Measurements from ENCODE around the gene TSEN15. TPM values are rescaled to one million over a fixed set of nuclear protein-coding genes. Genes with fewer than 3 reads are reported as not detected.

Gene TSEN15
- total and polyA plus RNA-seq, 2 donors from 2014 or later = 24.7 to 25.6 TPM

GRCh38 chr1:184016169-184016568, 35.4 kb upstream of the TSEN15 start:
- Histone ChIP-seq H3K4me1 (ENCODE audit: control insufficient read depth in 2 of 3, insufficient read depth in 2 of 3, low read depth in 1 of 3, low read length in 3 of 3) (no peaks in the 10 kb centered on the region), H3K4me3 (ENCODE audit: low read length in 3 of 3) (no peak overlapping the region), H3K36me3 (ENCODE audit: control insufficient read depth in 2 of 3, insufficient read depth in 3 of 3, low read length in 3 of 3) (no peaks in the 10 kb centered on the region), H3K9ac (ENCODE audit: low read length in 3 of 3) (no peak overlapping the region), H3K27ac (ENCODE audit: low read depth in 2 of 2, low read length in 2 of 2) (no peak overlapping the region), H3K27me3 (ENCODE audit: control insufficient read depth, insufficient read depth, low read length) (no peaks in the 10 kb centered on the region), H3K9me3 (ENCODE audit: control insufficient read depth in 2 of 3, insufficient read depth in 1 of 3, low read length in 3 of 3) (no peaks in the 10 kb centered on the region)
- FAIRE-seq (no peak), DNase-seq (no peak)
- intact Hi-C loops (cut with DNase I) = no loop called here
- TF ChIP-seq, protein P1, sequence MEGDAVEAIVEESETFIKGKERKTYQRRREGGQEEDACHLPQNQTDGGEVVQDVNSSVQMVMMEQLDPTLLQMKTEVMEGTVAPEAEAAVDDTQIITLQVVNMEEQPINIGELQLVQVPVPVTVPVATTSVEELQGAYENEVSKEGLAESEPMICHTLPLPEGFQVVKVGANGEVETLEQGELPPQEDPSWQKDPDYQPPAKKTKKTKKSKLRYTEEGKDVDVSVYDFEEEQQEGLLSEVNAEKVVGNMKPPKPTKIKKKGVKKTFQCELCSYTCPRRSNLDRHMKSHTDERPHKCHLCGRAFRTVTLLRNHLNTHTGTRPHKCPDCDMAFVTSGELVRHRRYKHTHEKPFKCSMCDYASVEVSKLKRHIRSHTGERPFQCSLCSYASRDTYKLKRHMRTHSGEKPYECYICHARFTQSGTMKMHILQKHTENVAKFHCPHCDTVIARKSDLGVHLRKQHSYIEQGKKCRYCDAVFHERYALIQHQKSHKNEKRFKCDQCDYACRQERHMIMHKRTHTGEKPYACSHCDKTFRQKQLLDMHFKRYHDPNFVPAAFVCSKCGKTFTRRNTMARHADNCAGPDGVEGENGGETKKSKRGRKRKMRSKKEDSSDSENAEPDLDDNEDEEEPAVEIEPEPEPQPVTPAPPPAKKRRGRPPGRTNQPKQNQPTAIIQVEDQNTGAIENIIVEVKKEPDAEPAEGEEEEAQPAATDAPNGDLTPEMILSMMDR (IDR thresholded peaks at IDR 0.05; ENCODE audit: borderline replicate concordance, extremely low read depth, insufficient read depth) = no peak

GRCh38 chr1:184017306-184017705, 34.2 kb upstream of the TSEN15 start:
- TF ChIP-seq, protein P1 (IDR thresholded peaks at IDR 0.05; ENCODE audit: borderline replicate concordance, extremely low read depth, insufficient read depth) = no peak
- FAIRE-seq (no peak), DNase-seq (no peak)
- Histone ChIP-seq H3K27me3 (ENCODE audit: control insufficient read depth, insufficient read depth, low read length) (no peaks in the 10 kb centered on the region), H3K4me3 (ENCODE audit: low read length in 3 of 3) (no peak overlapping the region), H3K36me3 (ENCODE audit: control insufficient read depth in 2 of 3, insufficient read depth in 3 of 3, low read length in 3 of 3) (no peaks in the 10 kb centered on the region), H3K9ac (ENCODE audit: low read length in 3 of 3) (no peak overlapping the region), H3K27ac (ENCODE audit: low read depth in 2 of 2, low read length in 2 of 2) (no peak overlapping the region), H3K4me1 (ENCODE audit: control insufficient read depth in 2 of 3, insufficient read depth in 2 of 3, low read depth in 1 of 3, low read length in 3 of 3) (no peaks in the 10 kb centered on the region), H3K9me3 (ENCODE audit: control insufficient read depth in 2 of 3, insufficient read depth in 1 of 3, low read length in 3 of 3) (no peaks in the 10 kb centered on the region)
- intact Hi-C loops (cut with DNase I) = no loop called here

DNA sequence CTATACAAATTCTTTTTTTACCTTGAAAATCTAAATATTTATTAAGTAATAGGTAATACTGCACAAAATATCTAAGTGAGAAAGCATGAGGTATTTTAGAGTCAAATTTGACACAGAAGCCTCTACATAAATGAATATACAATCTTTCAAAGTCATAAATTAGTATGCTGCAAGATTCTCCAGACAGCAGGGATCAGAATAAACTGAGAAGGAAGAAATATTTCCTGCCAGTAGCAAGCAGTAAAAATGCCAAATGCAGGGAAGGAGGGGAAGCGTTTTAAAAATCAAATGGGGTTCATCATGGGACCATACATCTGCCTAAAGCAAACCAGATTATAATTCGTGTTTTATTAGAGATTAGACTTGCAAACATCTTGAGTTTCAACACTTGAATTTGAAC, 32.9 kb upstream of the TSEN15 start:
- H3K27ac ChIP-seq (ENCODE audit: low read depth in 2 of 2, low read length in 2 of 2) = no peak overlapping the region
- no peaks in the 10 kb centered on the region for H3K27me3 ChIP-seq (ENCODE audit: control insufficient read depth, insufficient read depth, low read length)
- intact Hi-C loops (cut with DNase I) = no loop called here
- H3K36me3 ChIP-seq (ENCODE audit: control insufficient read depth in 2 of 3, insufficient read depth in 3 of 3, low read length in 3 of 3) = no peaks in the 10 kb centered on the region
- DNase-seq (no peak), FAIRE-seq (no peak)
- no peaks in the 10 kb centered on the region for H3K4me1 ChIP-seq (ENCODE audit: control insufficient read depth in 2 of 3, insufficient read depth in 2 of 3, low read depth in 1 of 3, low read length in 3 of 3)
- no peaks in the 10 kb centered on the region for H3K9me3 ChIP-seq (ENCODE audit: control insufficient read depth in 2 of 3, insufficient read depth in 1 of 3, low read length in 3 of 3)
- no peak overlapping the region for H3K4me3 ChIP-seq (ENCODE audit: low read length in 3 of 3)
- no peak overlapping the region for H3K9ac ChIP-seq (ENCODE audit: low read length in 3 of 3)
- TF ChIP-seq, protein P1 (IDR thresholded peaks at IDR 0.05; ENCODE audit: borderline replicate concordance, extremely low read depth, insufficient read depth) = no peak

- no peaks in the 10 kb centered on the region for H3K4me1 ChIP-seq (ENCODE audit: control insufficient read depth in 2 of 3, insufficient read depth in 2 of 3, low read depth in 1 of 3, low read length in 3 of 3)
These were observed 32.5 kb upstream of the TSEN15 start for GRCh38 chr1:184019069-184019468.

More at GRCh38 chr1:184019069-184019468, 32.5 kb upstream of the TSEN15 start:
- no peak overlapping the region for H3K27ac ChIP-seq (ENCODE audit: low read depth in 2 of 2, low read length in 2 of 2)
- FAIRE-seq (no peak), DNase-seq (no peak)
- no peaks in the 10 kb centered on the region for H3K9me3 ChIP-seq (ENCODE audit: control insufficient read depth in 2 of 3, insufficient read depth in 1 of 3, low read length in 3 of 3)
- intact Hi-C loops (cut with DNase I) = no loop called here
- no peak overlapping the region for H3K9ac ChIP-seq (ENCODE audit: low read length in 3 of 3)
- H3K36me3 ChIP-seq (ENCODE audit: control insufficient read depth in 2 of 3, insufficient read depth in 3 of 3, low read length in 3 of 3) = no peaks in the 10 kb centered on the region
- TF ChIP-seq, protein P1 (IDR thresholded peaks at IDR 0.05; ENCODE audit: borderline replicate concordance, extremely low read depth, insufficient read depth) = no peak
- H3K27me3 ChIP-seq (ENCODE audit: control insufficient read depth, insufficient read depth, low read length) = no peaks in the 10 kb centered on the region
- H3K4me3 ChIP-seq (ENCODE audit: low read length in 3 of 3) = no peak overlapping the region
